Measurements from ENCODE around the gene DPYSL4.
A peak's percentile ranks its signal among the peaks of the same experiment; 100 is the strongest.

DPYSL4 gene

DNA sequence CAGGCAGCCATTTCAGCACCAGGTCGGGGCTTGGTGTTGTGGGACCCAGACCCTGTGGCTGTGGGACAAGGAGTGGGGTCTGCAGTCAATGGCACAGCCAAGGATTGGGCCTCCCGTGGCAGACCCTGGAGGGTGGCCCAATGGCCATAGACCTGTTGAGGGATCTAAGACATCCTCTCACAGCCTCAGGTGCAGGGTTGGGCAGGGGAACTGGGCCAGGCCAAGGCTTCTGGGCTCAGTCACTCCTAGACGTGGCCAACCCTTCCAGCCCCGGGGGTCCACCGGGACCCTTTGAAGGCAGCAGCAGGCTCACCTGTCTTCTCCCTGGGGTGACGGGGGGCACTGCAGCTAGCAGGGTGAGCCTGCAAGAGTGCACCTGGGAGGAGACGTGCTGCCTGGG is 45.7 kb upstream of the DPYSL4 start:
- Histone ChIP-seq H3K9ac (ENCODE audit: low read length) (no peak overlapping the region), H2AFZ (ENCODE audit: low read length) (no peak overlapping the region), H3K4me2 (ENCODE audit: low read length) (no peak overlapping the region), H3K36me3 (ENCODE audit: insufficient read depth, low read length) (no peaks in the 10 kb centered on the region), H3K9me2 (ENCODE audit: low read depth, low read length) (no peaks in the 10 kb centered on the region), H3K9me3 (ENCODE audit: low read length) (no peaks in the 10 kb centered on the region), H3K27ac (ENCODE audit: low read depth, low read length, poor library complexity, severe bottlenecking) (no peak overlapping the region), H3K4me1 (ENCODE audit: insufficient read depth, low read length, severe bottlenecking) (no peaks in the 10 kb centered on the region), H3F3A (ENCODE audit: insufficient read depth, low read length) (no peaks in the 10 kb centered on the region), H3K27me3 (ENCODE audit: insufficient read depth, low read length) (no peaks in the 10 kb centered on the region), H4K20me1 (ENCODE audit: insufficient read depth, low read length) (no peaks in the 10 kb centered on the region), H3K79me2 (ENCODE audit: insufficient read depth, low read length) (no peaks in the 10 kb centered on the region), H3K4me3 (ENCODE audit: low read depth, low read length, poor library complexity, severe bottlenecking) (no peak overlapping the region)
- no peak for TF ChIP-seq EZH2 (IDR thresholded peaks at IDR 0.05; ENCODE audit: borderline replicate concordance, low read length)
- TF ChIP-seq, protein P1, sequence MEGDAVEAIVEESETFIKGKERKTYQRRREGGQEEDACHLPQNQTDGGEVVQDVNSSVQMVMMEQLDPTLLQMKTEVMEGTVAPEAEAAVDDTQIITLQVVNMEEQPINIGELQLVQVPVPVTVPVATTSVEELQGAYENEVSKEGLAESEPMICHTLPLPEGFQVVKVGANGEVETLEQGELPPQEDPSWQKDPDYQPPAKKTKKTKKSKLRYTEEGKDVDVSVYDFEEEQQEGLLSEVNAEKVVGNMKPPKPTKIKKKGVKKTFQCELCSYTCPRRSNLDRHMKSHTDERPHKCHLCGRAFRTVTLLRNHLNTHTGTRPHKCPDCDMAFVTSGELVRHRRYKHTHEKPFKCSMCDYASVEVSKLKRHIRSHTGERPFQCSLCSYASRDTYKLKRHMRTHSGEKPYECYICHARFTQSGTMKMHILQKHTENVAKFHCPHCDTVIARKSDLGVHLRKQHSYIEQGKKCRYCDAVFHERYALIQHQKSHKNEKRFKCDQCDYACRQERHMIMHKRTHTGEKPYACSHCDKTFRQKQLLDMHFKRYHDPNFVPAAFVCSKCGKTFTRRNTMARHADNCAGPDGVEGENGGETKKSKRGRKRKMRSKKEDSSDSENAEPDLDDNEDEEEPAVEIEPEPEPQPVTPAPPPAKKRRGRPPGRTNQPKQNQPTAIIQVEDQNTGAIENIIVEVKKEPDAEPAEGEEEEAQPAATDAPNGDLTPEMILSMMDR (IDR thresholded peaks at IDR 0.05; ENCODE audit: low read length), result no peak

DNA sequence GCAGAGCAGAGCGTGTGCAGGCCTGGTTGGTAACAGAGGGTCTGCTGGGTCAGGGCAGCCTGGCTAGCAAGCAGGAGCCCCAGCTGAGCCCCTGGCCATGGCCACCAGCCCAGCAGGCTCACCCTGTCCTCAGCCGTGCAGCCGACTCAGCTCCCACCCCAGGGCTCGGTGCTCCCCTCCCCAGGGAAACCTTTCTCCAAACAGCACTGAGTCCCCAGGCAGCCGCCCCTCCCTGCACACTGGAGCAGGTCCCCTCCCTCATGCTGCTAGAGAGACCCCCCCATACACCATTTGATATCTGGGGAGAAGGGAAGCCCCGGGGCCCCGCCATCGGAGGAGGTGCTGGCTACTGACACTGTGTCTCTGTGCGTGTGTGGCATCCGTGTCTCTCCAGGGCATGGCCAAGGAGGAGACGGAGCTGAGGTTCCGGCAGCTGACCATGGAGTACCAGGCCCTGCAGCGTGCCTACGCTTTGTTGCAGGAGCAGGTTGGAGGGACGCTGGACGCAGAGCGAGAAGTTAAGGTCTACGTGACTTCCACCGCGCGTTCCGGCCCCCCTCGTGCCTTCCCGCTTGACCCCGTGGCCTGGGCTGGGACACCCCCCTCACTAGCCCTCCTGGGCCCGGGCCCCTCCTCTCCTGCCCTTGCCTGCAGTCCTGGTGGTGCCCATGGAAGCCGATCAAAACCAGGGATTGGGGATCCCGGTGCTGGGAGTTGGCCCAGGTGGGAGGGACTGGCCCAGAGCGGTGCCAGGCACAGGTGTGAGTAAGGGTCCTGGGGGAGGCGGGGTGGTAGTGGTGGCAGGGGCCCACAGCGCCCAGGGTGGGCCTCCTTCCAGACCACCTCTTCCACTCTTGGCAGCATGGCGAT is 45.0 kb upstream of the DPYSL4 start:
- Histone ChIP-seq H3K36me3 (ENCODE audit: insufficient read depth, low read length) (no peaks in the 10 kb centered on the region), H3K9ac (ENCODE audit: low read length) (no peak overlapping the region), H2AFZ (ENCODE audit: low read length) (no peak overlapping the region), H3K4me2 (ENCODE audit: low read length) (no peak overlapping the region), H3K27me3 (ENCODE audit: insufficient read depth, low read length) (no peaks in the 10 kb centered on the region), H3K27ac (ENCODE audit: low read depth, low read length, poor library complexity, severe bottlenecking) (no peak overlapping the region), H3K9me3 (ENCODE audit: low read length) (no peaks in the 10 kb centered on the region), H3K4me1 (ENCODE audit: insufficient read depth, low read length, severe bottlenecking) (no peaks in the 10 kb centered on the region), H3F3A (ENCODE audit: insufficient read depth, low read length) (no peaks in the 10 kb centered on the region), H3K4me3 (ENCODE audit: low read depth, low read length, poor library complexity, severe bottlenecking) (no peak overlapping the region), H3K79me2 (ENCODE audit: insufficient read depth, low read length) (no peaks in the 10 kb centered on the region), H3K9me2 (ENCODE audit: low read depth, low read length) (no peaks in the 10 kb centered on the region), H4K20me1 (ENCODE audit: insufficient read depth, low read length) (no peaks in the 10 kb centered on the region)
- TF ChIP-seq, protein P1 (IDR thresholded peaks at IDR 0.05; ENCODE audit: low read length), result no peak
- no peak for TF ChIP-seq EZH2 (IDR thresholded peaks at IDR 0.05; ENCODE audit: borderline replicate concordance, low read length)

DNA sequence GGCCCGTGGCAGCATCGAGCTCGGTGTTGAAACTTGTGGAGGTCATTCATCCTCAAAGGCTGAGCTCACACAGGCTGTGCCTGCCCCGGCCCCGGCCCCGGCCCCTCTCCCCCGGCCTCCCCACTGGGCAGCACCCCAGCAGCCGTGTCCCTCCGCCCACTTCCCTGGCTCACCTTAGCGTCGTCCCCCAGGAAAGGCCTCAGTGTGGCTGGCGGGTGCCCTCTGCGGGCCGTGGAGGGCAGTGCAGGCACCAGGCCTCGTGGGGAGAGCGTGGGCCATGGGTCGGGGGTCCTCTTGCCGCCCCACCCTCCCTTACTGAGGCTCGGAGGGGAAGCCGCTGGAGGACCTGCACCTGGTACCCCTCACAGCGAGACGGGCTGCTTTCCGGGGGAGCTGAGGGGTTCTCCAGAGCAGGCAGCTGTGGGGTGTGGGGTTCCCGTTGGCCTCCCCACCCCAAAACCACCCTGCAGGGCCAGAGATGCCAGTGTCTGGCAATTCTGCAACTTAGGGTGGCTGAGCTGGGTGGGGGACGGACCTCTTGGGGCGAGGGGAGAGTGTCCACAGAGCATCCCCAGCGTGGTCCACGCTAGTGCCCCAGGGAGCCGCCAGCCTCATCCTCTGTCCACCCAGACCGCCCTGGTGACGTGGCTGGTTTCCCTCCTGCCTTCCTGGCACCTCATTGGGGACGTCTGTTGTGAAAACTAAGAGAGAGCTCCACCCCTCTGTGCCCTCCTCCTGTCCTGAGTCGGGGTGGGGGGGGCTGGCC is 44.2 kb upstream of the DPYSL4 start:
- Histone ChIP-seq H3K9me3 (ENCODE audit: low read length) (no peaks in the 10 kb centered on the region), H3K9me2 (ENCODE audit: low read depth, low read length) (no peaks in the 10 kb centered on the region), H3K27me3 (ENCODE audit: insufficient read depth, low read length) (no peaks in the 10 kb centered on the region), H3K4me3 (ENCODE audit: low read depth, low read length, poor library complexity, severe bottlenecking) (no peak overlapping the region), H3K9ac (ENCODE audit: low read length) (no peak overlapping the region), H3F3A (ENCODE audit: insufficient read depth, low read length) (no peaks in the 10 kb centered on the region), H4K20me1 (ENCODE audit: insufficient read depth, low read length) (no peaks in the 10 kb centered on the region), H2AFZ (ENCODE audit: low read length) (no peak overlapping the region), H3K36me3 (ENCODE audit: insufficient read depth, low read length) (no peaks in the 10 kb centered on the region), H3K4me1 (ENCODE audit: insufficient read depth, low read length, severe bottlenecking) (no peaks in the 10 kb centered on the region), H3K4me2 (ENCODE audit: low read length) (no peak overlapping the region), H3K79me2 (ENCODE audit: insufficient read depth, low read length) (no peaks in the 10 kb centered on the region), H3K27ac (ENCODE audit: low read depth, low read length, poor library complexity, severe bottlenecking) (no peak overlapping the region)
- no peak for TF ChIP-seq EZH2 (IDR thresholded peaks at IDR 0.05; ENCODE audit: borderline replicate concordance, low read length)
- TF ChIP-seq, protein P1 (IDR thresholded peaks at IDR 0.05; ENCODE audit: low read length), result peak; percentile 68

Measured in OCI-LY1 (cell line).